GM18909 (cell line): ENCODE measurements around the gene TBXT.
"Not testable (repeated sequence)": the region's sequence is repeated elsewhere in the genome, so short reads cannot be mapped to it uniquely, and the experiment has no call there.

ENCODE experiments used
- ATAC-seq: cut with Tn5 transposase; IDR thresholded peaks from one replicate; pipeline ENCODE4 v1.9.1; 2021; ENCODE audit warnings: mild to moderate bottlenecking; ENCODE audit not compliant: unreplicated experiment, poor library complexity

TBXT gene

GRCh38 chr6:166172546-166172945 is 4.9 kb upstream of the TBXT start:
- no peak for ATAC-seq

- no peak for ATAC-seq
Measured at GRCh38 chr6:166169549-166170421, 2.1 kb upstream of the TBXT start.

GRCh38 chr6:166168616-166169548 is 1.2 kb upstream of the TBXT start:
- no peak for ATAC-seq

- no peak for ATAC-seq
Measured at GRCh38 chr6:166167258-166167731, 356 bp downstream of the TBXT start.

- ATAC-seq = no peak
Measured at GRCh38 chr6:166166314-166167257, 1.1 kb downstream of the TBXT start.

GRCh38 chr6:166165558-166166313 is 1.9 kb downstream of the TBXT start:
- no peak for ATAC-seq

- ATAC-seq = peak; percentile 63
Measured at GRCh38 chr6:166162599-166163342, 4.9 kb downstream of the TBXT start.

GRCh38 chr6:166157930-166158617 is 9.6 kb downstream of the TBXT start:
- no peak for ATAC-seq

GRCh38 chr6:166156942-166157341 is 10.7 kb downstream of the TBXT start:
- no peak for ATAC-seq

- no peak for ATAC-seq
Measured at GRCh38 chr6:166153966-166154365, 13.7 kb downstream of the TBXT start.

GRCh38 chr6:166152660-166153059 is 15.0 kb downstream of the TBXT start:
- ATAC-seq = no peak

- ATAC-seq = no peak
Measured at GRCh38 chr6:166151798-166152197, 15.9 kb downstream of the TBXT start.

GRCh38 chr6:166145751-166146150 is 21.9 kb downstream of the TBXT start:
- no peak for ATAC-seq

- no peak for ATAC-seq
Measured at GRCh38 chr6:166143011-166143410, 24.6 kb downstream of the TBXT start.

GRCh38 chr6:166127624-166128472 is 39.8 kb downstream of the TBXT start:
- no peak for ATAC-seq

GRCh38 chr6:166123115-166123514 is 44.5 kb downstream of the TBXT start:
- ATAC-seq = not testable (repeated sequence)

GRCh38 chr6:166121726-166122125 is 45.9 kb downstream of the TBXT start:
- ATAC-seq = no peak
